GM10266 (cell line): ENCODE results near the gene ROR2.

Experiments
- DNase-seq: peaks from one replicate; pipeline ENCODE4 v3.0.0; 2012; ENCODE audit errors: extremely low spot score
- CTCF ChIP-seq: IDR thresholded peaks from 2 replicates; pipeline ENCODE4 v1.5.1; 2012; ENCODE audit warnings: mild to moderate bottlenecking, low read depth; ENCODE audit not compliant: control insufficient read depth, insufficient read depth; ENCODE audit errors: missing control alignments

The ROR2 gene

GRCh38 chr9:91856419-91856818 is 93.6 kb downstream of the ROR2 start:
- TF ChIP-seq CTCF: no peak
- no peak for DNase-seq

GRCh38 chr9:91855196-91855595 is 94.8 kb downstream of the ROR2 start:
- no peak for DNase-seq
- no peak for TF ChIP-seq CTCF

GRCh38 chr9:91852801-91853347 is 97.2 kb downstream of the ROR2 start:
- no peak for TF ChIP-seq CTCF
- no peak for DNase-seq

GRCh38 chr9:91849694-91850093 is 100.3 kb downstream of the ROR2 start:
- no peak for TF ChIP-seq CTCF
- no peak for DNase-seq

- no peak for TF ChIP-seq CTCF
- DNase-seq: no peak
Measured at GRCh38 chr9:91848146-91848545, 101.9 kb downstream of the ROR2 start.

- DNase-seq: no peak
- TF ChIP-seq CTCF: no peak
Measured at GRCh38 chr9:91847581-91848091, 102.4 kb downstream of the ROR2 start.

- no peak for DNase-seq
- no peak for TF ChIP-seq CTCF
Measured at GRCh38 chr9:91845879-91846278, 104.1 kb downstream of the ROR2 start.
